SU-DHL-6 (cell line): ENCODE results near the gene NRXN2.

ENCODE experiments used
- H2AFZ ChIP-seq: fragments of 200-600 bp; sonication (generic); 2 replicates; pipeline ENCODE4 v1.6.1; 2014; ENCODE audit warnings: low read depth, mild to moderate bottlenecking, moderate library complexity, mixed read lengths, antibody characterized with exemption, low read length; ENCODE audit not compliant: severe bottlenecking
- H3F3A ChIP-seq: fragments of 200-600 bp; shearing (Covaris generic); 2 replicates; pipeline ENCODE4 v1.6.0; 2016; ENCODE audit warnings: antibody characterized with exemption, mild to moderate bottlenecking; ENCODE audit not compliant: insufficient read depth
- H3K27ac ChIP-seq: fragments of 200-600 bp; sonication (generic); 2 replicates; pipeline ENCODE4 v1.5.1; 2016; ENCODE audit warnings: low read depth, mild to moderate bottlenecking, low read length, moderate library complexity, mixed read lengths
- H3K27me3 ChIP-seq: fragments of 200-600 bp; sonication (generic), shearing (Covaris generic); 2 replicates; pipeline ENCODE4 v1.6.0; 2014; ENCODE audit warnings: mild to moderate bottlenecking, low read length
- H3K36me3 ChIP-seq: fragments of 200-600 bp; sonication (generic); 2 replicates; pipeline ENCODE4 v1.6.1; 2014; ENCODE audit warnings: mild to moderate bottlenecking, low read length, mixed read lengths
- H3K4me2 ChIP-seq: fragments of 300-600, 200-600 bp; shearing (Covaris generic), sonication (generic); 2 replicates; pipeline ENCODE4 v1.6.0; 2014; ENCODE audit warnings: low read length, low read depth, mild to moderate bottlenecking; ENCODE audit not compliant: poor library complexity, severe bottlenecking
- H3K4me3 ChIP-seq: fragments of 200-600 bp; sonication (generic); 2 replicates; pipeline ENCODE4 v1.5.1; 2014; ENCODE audit warnings: antibody characterized with exemption, low read length, mild to moderate bottlenecking, mixed read lengths; ENCODE audit not compliant: insufficient read depth, poor library complexity, severe bottlenecking
- H3K79me2 ChIP-seq: fragments of 200-600 bp; sonication (generic); 2 replicates; pipeline ENCODE4 v1.6.1; 2014; ENCODE audit warnings: mild to moderate bottlenecking, low read length, moderate library complexity; ENCODE audit not compliant: insufficient read depth
- H3K9ac ChIP-seq: fragments of 200-600 bp; sonication (generic); 2 replicates; pipeline ENCODE4 v1.7.0; 2014; ENCODE audit warnings: mild to moderate bottlenecking, low read length
- H3K9me2 ChIP-seq: fragments of 200-600 bp; sonication (generic); replicated peaks from 2 replicates; pipeline ENCODE4 v1.6.1; 2014; ENCODE audit warnings: low read length; ENCODE audit not compliant: insufficient read depth
- H3K9me3 ChIP-seq: fragments of 200-600 bp; sonication (generic); 2 replicates; pipeline ENCODE4 v1.6.1; 2014; ENCODE audit warnings: low read length, mixed read lengths; ENCODE audit not compliant: insufficient read depth
- H4K20me1 ChIP-seq: fragments of 200-600 bp; sonication (generic); 2 replicates; pipeline ENCODE4 v1.6.1; 2014; ENCODE audit warnings: low read depth, mild to moderate bottlenecking, antibody characterized with exemption, low read length, moderate library complexity, mixed read lengths
- CTCF ChIP-seq: fragments of 200-600 bp; sonication (generic); IDR thresholded peaks from one replicate; pipeline ENCODE4 v1.5.1; 2017; ENCODE audit warnings: antibody characterized with exemption, mild to moderate bottlenecking, low read length, moderate library complexity; ENCODE audit not compliant: insufficient read depth, poor library complexity, severe bottlenecking
- EZH2phosphoT487 ChIP-seq: fragments of 200-600 bp; sonication (generic), shearing (Covaris generic); conservative IDR thresholded peaks from 2 replicates; pipeline ENCODE4 v1.6.1; 2018; ENCODE audit warnings: mild to moderate bottlenecking, antibody characterized with exemption, low read length, moderate library complexity, mixed read lengths

NRXN2 gene

GRCh38 chr11:64685536-64685935, 37.5 kb downstream of the NRXN2 start:
- H3K4me2 ChIP-seq = no peak overlapping the region
- no peaks in the 10 kb centered on the region for H3F3A ChIP-seq
- no peaks in the 10 kb centered on the region for H4K20me1 ChIP-seq
- no peak overlapping the region for H2AFZ ChIP-seq
- H3K9ac ChIP-seq = no peak overlapping the region
- no peaks in the 10 kb centered on the region for H3K27me3 ChIP-seq
- TF ChIP-seq CTCF (no peak), EZH2phosphoT487 (no peak)
- H3K4me3 ChIP-seq = no peak overlapping the region
- H3K79me2 ChIP-seq = no peaks in the 10 kb centered on the region
- no peaks in the 10 kb centered on the region for H3K36me3 ChIP-seq
- H3K9me2 ChIP-seq = no peaks in the 10 kb centered on the region
- H3K9me3 ChIP-seq = no peaks in the 10 kb centered on the region
- H3K27ac ChIP-seq = no peak overlapping the region

DNA sequence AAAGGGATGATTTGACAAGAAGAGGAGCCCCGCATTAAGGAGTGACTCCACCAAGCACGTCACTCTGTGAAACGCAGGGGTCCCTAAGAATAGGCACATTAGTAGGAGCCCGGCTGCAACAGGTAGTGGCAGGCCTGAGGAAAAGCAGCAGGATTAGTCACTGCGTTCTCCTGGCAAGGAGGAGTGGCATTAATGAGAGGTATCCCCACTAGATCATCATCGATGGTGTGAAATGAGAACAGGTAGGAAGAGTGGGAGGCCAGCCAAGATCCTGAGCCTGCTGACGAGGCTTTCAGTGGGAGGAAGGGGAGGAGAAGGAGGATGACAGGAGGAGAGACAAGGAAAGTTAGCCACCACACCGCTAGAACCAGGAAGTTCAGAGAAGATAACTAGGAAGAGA, 38.6 kb downstream of the NRXN2 start:
- H3K9me2 ChIP-seq = no peaks in the 10 kb centered on the region
- H4K20me1 ChIP-seq = no peaks in the 10 kb centered on the region
- H3K36me3 ChIP-seq = no peaks in the 10 kb centered on the region
- H3K9me3 ChIP-seq = no peaks in the 10 kb centered on the region
- H2AFZ ChIP-seq = no peak overlapping the region
- no peak overlapping the region for H3K27ac ChIP-seq
- H3K79me2 ChIP-seq = no peaks in the 10 kb centered on the region
- H3K9ac ChIP-seq = no peak overlapping the region
- no peaks in the 10 kb centered on the region for H3F3A ChIP-seq
- no peak overlapping the region for H3K4me3 ChIP-seq
- TF ChIP-seq EZH2phosphoT487 (no peak), CTCF (no peak)
- H3K4me2 ChIP-seq = no peak overlapping the region
- H3K27me3 ChIP-seq = no peaks in the 10 kb centered on the region

GRCh38 chr11:64681171-64681570, 41.8 kb downstream of the NRXN2 start:
- H3K27ac ChIP-seq = no peak overlapping the region
- H3K4me2 ChIP-seq = no peak overlapping the region
- H3K36me3 ChIP-seq = no peaks in the 10 kb centered on the region
- no peaks in the 10 kb centered on the region for H4K20me1 ChIP-seq
- H3K27me3 ChIP-seq = no peaks in the 10 kb centered on the region
- H3K79me2 ChIP-seq = no peaks in the 10 kb centered on the region
- TF ChIP-seq CTCF (no peak), EZH2phosphoT487 (no peak)
- no peak overlapping the region for H3K4me3 ChIP-seq
- no peaks in the 10 kb centered on the region for H3F3A ChIP-seq
- H3K9me3 ChIP-seq = no peaks in the 10 kb centered on the region
- no peaks in the 10 kb centered on the region for H3K9me2 ChIP-seq
- no peak overlapping the region for H3K9ac ChIP-seq
- H2AFZ ChIP-seq = no peak overlapping the region

- Histone ChIP-seq H3K9ac (no peak overlapping the region), H2AFZ (no peak overlapping the region), H3F3A (no peaks in the 10 kb centered on the region), H4K20me1 (no peaks in the 10 kb centered on the region), H3K9me2 (no peaks in the 10 kb centered on the region), H3K36me3 (no peaks in the 10 kb centered on the region), H3K9me3 (no peaks in the 10 kb centered on the region), H3K4me2 (no peak overlapping the region), H3K27me3 (no peaks in the 10 kb centered on the region), H3K4me3 (no peak overlapping the region), H3K79me2 (no peaks in the 10 kb centered on the region), H3K27ac (no peak overlapping the region)
- no peak for TF ChIP-seq EZH2phosphoT487
- TF ChIP-seq CTCF = no peak
Observed at GRCh38 chr11:64679846-64680245, 43.2 kb downstream of the NRXN2 start.
